Small intestine (tissue), 7 donors: Measurements from ENCODE around the gene ANKMY1. TPM values are rescaled to one million over a fixed set of nuclear protein-coding genes. Genes with fewer than 3 reads are reported as not detected.

ENCODE experiments used
- DNase-seq, 2 donors: peaks; one replicate each; pipeline versions ENCODE4 v3.0.0 to v3.0.0-alpha.2; 2013
- FAIRE-seq: peaks from 2 replicates; lab custom pipeline; 2012; peaks lifted over from hg19 to GRCh38; lab: Jason Lieb, UNC
- H3K27ac ChIP-seq, 3 donors: one replicate each; pipeline ENCODE4 v1.5.1; 2013; ENCODE audit warnings: low read length in 2 of 3, mild to moderate bottlenecking in 2 of 3, control low read depth in 1 of 3, inconsistent platforms in 1 of 3, low read depth in 1 of 3, moderate library complexity in 1 of 3
- H3K27me3 ChIP-seq, 3 donors: one replicate each; pipeline ENCODE4 v1.6.1; 2013; ENCODE audit warnings: low read length in 3 of 3, inconsistent platforms in 1 of 3; ENCODE audit not compliant: control insufficient read depth in 3 of 3, insufficient read depth in 3 of 3
- H3K36me3 ChIP-seq, 3 donors: one replicate each; pipeline ENCODE4 v1.6.1; 2013; ENCODE audit warnings: low read length in 3 of 3, inconsistent platforms in 1 of 3, low read depth in 1 of 3, mild to moderate bottlenecking in 1 of 3, moderate library complexity in 1 of 3; ENCODE audit not compliant: control insufficient read depth in 3 of 3, insufficient read depth in 2 of 3
- H3K4me1 ChIP-seq, 3 donors: one replicate each; pipeline ENCODE4 v1.6.1; 2013; ENCODE audit warnings: low read length in 2 of 3, inconsistent platforms in 1 of 3, low read depth in 1 of 3, mild to moderate bottlenecking in 1 of 3, moderate library complexity in 1 of 3; ENCODE audit not compliant: control insufficient read depth in 3 of 3, insufficient read depth in 2 of 3
- H3K4me3 ChIP-seq, 3 donors: one replicate each; pipeline ENCODE4 v1.5.1; 2013; ENCODE audit warnings: low read length in 3 of 3, control low read depth in 1 of 3, inconsistent platforms in 1 of 3, low read depth in 1 of 3, mild to moderate bottlenecking in 1 of 3, moderate library complexity in 1 of 3
- H3K9me3 ChIP-seq, 2 donors: one replicate each; pipeline ENCODE4 v1.6.1; 2013; ENCODE audit warnings: low read depth in 1 of 2, low read length in 1 of 2; ENCODE audit not compliant: control insufficient read depth in 2 of 2, insufficient read depth in 1 of 2
- WGBS, 3 donors: extraction: QIAGEN DNeasy Blood & Tissue Kit; methylation state at CpG; one replicate each; pipeline ENCODE4 v1.1.7; 2013; 5-methylcytosine and 5-hydroxymethylcytosine counted together
- polyA plus RNA-seq, 4 donors: library from polyadenylated mRNA; stranded (reverse) in 3 of 4; unstranded in 1 of 4; fragments of 200-250 nt in 3 of 4; fragments of 120-200 nt in 1 of 4; gene quantifications; one replicate each; pipeline versions ENCODE4 v1.2.1 to v1.2.3, GENCODE V29; 2013
- donor health status: healthy with polysubstance abuse.
- donor health status: control.
- donor health status: control.
- donor health status: Bipolar disorder and iron deficiency.
- donor health status: healthy.

Gene ANKMY1
- polyA plus RNA-seq, 4 donors = 3.4 to 13.0 (median 5.9) TPM

DNA sequence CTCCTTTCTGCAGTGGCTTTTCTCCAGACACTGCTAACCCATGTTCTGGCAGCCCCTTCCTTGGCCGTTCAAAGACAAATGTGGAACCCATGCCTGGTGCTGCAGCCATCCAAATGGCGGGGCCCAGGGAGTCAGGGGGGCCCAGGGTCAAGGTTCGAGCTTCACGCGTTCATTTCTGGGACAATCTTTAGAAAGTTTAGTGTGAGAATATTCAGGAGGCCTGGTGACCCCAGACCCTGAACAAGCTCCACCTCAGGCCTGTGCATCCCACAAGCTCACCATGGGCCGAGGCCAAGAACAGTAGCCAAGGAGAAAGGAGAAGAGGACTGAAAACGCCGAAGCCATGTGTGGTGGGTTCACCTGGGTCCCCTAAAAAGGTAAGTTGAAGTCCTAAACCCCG, 54.4 kb downstream of the ANKMY1 start:
- WGBS, 3 donors = 95 to 98% (median 95%) methylated on average over 9 of the region's 9 CpGs
- no peak overlapping the region for H3K4me3 ChIP-seq
- DNase-seq (no peak), FAIRE-seq (no peak)
- no peak overlapping the region for H3K27ac ChIP-seq
- no peaks in the 10 kb centered on the region for H3K27me3 ChIP-seq
- H3K36me3 ChIP-seq = peaks cover 0 to 17% (median 5%) of the 10 kb centered on the region in 3 donors
- H3K9me3 ChIP-seq = no peaks in the 10 kb centered on the region
- H3K4me1 ChIP-seq = no peaks in the 10 kb centered on the region

DNA sequence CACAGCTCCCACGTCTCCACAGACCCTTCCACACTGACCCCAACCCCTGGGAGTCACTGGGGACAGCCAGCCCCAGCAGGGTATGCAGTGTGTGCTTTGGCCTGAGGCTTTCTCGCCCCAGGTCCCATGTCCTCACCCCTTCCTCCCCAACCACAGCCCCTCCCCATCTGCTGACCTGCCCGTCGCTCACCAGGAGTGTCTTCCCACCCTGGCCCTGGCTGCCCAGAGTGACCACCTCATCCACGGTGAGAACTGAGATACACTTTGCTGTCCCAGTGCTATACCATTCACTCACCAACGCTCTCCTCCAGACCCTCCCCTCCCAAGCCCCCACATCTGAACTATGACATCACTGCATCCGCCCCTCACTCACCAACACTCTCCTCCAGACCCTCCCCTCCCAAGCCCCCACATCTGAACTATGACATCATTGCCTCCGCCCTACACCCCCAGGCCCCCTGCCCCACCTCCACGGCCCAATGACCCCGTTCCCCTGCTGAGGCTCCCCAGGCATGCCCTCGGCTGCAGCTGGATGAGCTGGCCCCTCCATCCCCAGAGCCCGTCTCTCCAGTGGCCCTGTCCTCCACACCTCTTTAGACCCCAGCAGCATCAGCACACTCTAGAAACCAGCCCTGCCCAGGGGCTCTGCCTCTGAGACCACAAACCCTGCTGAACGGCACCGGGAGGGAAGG, 55.2 kb downstream of the ANKMY1 start:
- Histone ChIP-seq H3K4me3 (no peak overlapping the region), H3K27me3 (no peaks in the 10 kb centered on the region), H3K36me3 (peaks cover 0 to 20% (median 5%) of the 10 kb centered on the region in 3 donors), H3K27ac (no peak overlapping the region), H3K4me1 (no peaks in the 10 kb centered on the region), H3K9me3 (no peaks in the 10 kb centered on the region)
- DNase-seq (no peak), FAIRE-seq (no peak)
- 88 to 94% (median 89%) methylated on average over 14 of the region's 14 CpGs for WGBS, 3 donors

DNA sequence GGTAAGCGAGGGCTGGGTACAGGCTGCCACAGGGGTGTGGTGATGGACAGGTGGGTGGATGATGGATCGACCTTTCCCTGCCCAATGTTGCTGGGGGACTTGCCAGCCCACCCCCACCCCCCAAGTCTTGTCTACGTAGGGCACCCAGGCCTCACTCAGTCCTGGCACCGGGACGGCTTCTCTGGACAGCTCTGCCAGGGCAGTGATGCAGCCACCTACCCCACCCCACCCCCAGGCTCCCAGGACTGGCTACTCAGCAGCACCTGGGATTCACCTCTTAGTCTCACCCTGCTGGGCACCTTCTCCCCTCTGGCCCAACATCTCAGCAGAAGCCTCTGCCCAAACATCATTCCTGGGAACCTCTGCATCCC, 55.7 kb downstream of the ANKMY1 start:
- no peaks in the 10 kb centered on the region for H3K27me3 ChIP-seq
- no peak for FAIRE-seq
- H3K4me1 ChIP-seq = no peaks in the 10 kb centered on the region
- WGBS, 3 donors = 86 to 99% (median 89%) methylated on average over 5 of the region's 5 CpGs
- no peaks in the 10 kb centered on the region for H3K9me3 ChIP-seq
- no peak overlapping the region for H3K27ac ChIP-seq
- DNase-seq = no peak
- peaks cover 0 to 22% (median 5%) of the 10 kb centered on the region in 3 donors for H3K36me3 ChIP-seq
- no peak overlapping the region for H3K4me3 ChIP-seq

DNA sequence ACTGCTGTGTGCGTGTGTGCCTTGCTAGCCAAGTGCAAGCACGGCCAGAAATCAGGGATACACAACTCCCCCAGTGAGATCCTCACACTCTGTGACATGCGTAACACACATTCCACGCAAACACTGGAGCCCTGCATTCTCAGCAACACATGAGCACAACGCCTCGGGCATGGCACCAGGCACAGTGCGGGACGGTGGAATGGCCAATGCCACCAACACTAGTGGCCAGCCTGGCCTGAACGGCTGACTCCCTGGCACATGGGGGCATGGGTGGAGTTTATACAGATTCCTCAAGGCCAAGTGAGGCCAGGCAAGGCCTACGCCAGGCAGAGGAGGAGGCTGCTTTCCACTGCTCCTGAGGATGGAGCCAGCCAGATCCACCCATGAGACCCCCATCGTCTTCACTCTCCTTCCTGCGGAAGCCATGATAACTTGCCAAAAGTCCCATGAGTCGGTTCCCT, 56.2 kb downstream of the ANKMY1 start:
- 90 to 97% (median 91%) methylated on average over 13 of the region's 13 CpGs for WGBS, 3 donors
- no peak overlapping the region for H3K4me3 ChIP-seq
- FAIRE-seq (no peak), DNase-seq (no peak)
- no peak overlapping the region for H3K27ac ChIP-seq
- no peaks in the 10 kb centered on the region for H3K9me3 ChIP-seq
- H3K36me3 ChIP-seq = peaks cover 0 to 23% (median 6%) of the 10 kb centered on the region in 3 donors
- no peaks in the 10 kb centered on the region for H3K4me1 ChIP-seq
- H3K27me3 ChIP-seq = no peaks in the 10 kb centered on the region

DNA sequence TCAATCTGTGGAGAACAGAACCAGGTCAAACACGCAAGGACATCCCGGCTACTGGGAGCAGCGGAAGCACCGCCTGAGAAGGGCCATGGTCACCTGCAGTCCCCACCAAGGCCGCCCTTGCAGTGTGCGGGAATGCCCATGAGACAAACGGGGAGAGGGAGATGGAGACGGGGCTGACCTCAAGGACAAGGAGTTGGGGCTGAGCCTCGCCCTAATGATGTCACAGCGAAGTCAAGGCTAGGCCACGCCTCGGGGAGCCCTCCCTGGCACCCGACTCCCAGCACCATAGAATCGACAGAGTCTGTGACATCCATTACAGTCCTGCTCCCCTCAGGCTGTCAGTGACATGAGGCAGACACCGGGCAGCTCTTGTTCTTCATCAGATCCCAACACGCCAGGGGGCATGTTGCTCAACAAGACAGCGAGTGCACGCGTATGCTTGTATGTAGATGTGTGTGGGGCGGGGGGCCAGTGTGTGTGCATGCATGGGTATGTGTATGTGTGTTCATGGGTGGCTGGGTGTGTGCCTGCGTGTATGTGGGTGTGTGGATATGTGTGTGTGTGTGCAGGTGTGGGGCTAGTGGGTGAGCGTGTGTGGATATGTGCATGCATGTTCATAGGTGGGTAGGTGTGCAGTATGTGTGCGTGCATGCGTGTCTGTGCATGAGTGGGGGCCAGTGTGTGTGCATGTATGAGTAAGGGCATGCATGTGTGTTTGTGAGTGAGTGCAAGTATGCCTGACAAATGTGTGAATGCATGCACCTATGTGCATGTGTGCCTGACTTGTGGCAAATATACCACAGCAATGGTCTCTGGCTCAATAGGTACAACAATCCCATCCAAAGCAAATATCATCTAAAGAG, 57.0 kb downstream of the ANKMY1 start:
- DNase-seq = no peak
- WGBS, 3 donors = 90 to 96% (median 94%) methylated on average over 24 of the region's 24 CpGs

DNA sequence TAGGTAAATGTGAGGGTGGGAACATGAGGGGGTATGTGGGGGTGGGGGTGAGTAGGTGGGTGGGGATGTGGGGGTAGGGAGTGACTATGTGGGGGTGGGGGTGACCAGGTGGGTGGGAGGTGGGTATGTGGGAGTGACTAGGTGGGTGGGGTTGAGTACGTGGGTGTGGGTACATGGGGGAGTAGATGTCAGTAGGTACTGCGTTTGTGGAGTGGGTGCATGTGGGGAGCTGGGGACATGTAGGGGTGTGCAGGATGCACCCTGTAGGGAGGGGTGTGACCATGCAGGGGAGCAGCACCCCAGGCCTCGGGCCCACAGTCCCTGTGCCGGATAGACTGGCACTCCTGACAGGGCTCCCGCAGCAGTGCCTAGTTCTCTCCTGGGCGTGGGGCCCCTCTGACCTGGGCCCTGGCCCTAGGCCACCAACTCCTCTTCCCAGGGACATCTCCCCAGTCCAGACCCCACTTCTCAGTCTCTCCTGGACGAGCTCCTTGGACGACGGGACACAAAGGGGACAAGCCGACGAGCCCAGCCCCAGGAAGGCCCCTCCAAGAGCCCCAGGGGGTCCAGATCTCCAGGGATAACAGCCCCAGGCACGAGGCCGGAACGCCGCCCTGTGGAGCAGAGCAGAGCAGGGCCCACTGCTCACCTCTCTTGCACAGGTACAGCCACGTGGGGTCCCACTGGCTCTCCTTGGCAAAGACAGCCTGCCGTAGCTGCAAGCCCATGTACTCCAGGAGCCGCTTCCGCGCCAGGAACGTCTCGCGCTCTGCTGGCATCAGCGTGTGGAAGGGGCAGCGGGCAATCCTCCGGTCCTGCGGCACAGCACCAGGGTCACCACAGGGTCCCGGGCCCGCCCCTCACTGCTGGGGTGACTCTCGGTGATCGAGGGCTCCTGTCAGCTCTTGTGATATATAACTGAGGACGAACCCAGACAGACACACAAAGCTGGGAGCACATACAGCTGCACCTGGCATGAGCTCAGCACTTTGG, 58.2 kb downstream of the ANKMY1 start:
- Histone ChIP-seq H3K9me3 (no peaks in the 10 kb centered on the region), H3K4me1 (no peaks in the 10 kb centered on the region), H3K27me3 (no peaks in the 10 kb centered on the region), H3K4me3 (no peak overlapping the region), H3K36me3 (peaks cover 0 to 21% (median 9%) of the 10 kb centered on the region in 3 donors), H3K27ac (no peak overlapping the region)
- no peak for FAIRE-seq
- 90 to 96% (median 93%) methylated on average over 30 to 32 of the region's 32 CpGs for WGBS, 3 donors
- DNase-seq = no peak

More for the DNA sequence above, 57.0 kb downstream of the ANKMY1 start:
- Histone ChIP-seq H3K36me3 (peaks cover 0 to 23% (median 9%) of the 10 kb centered on the region in 3 donors), H3K4me3 (no peak overlapping the region), H3K27ac (no peak overlapping the region), H3K27me3 (no peaks in the 10 kb centered on the region), H3K9me3 (no peaks in the 10 kb centered on the region), H3K4me1 (no peaks in the 10 kb centered on the region)
- FAIRE-seq = no peak

DNA sequence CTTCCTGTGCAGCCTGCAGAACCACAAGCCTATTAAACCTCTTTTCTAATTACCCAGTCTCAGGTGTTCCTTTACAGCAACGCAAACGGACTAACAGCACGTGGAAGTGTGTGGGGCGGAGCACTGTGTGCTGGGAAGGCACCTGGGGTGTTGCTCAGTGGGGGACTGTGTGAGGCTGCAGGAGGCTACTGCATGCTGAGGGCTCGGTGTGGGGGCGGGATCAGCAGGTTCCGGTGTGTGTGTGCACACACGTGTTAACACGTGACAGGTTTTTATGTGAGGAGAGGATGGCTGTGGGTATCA, 58.9 kb downstream of the ANKMY1 start:
- Histone ChIP-seq H3K27ac (no peak overlapping the region), H3K4me1 (no peaks in the 10 kb centered on the region), H3K9me3 (peaks cover 0 to 4% of the 10 kb centered on the region in 2 donors), H3K36me3 (peaks cover 0 to 25% (median 9%) of the 10 kb centered on the region in 3 donors), H3K27me3 (no peaks in the 10 kb centered on the region), H3K4me3 (no peak overlapping the region)
- 93 to 95% (median 95%) methylated on average over 9 of the region's 9 CpGs for WGBS, 3 donors
- DNase-seq (no peak), FAIRE-seq (no peak)
